Trophoblast cell (in vitro differentiated cells and primary cell): ENCODE data around the gene ABR.
"Not testable (repeated sequence)": the region's sequence is repeated elsewhere in the genome, so short reads cannot be mapped to it uniquely, and the experiment has no call there.

Experiments used
- DNase-seq, 2 donors: peaks; one replicate each; pipeline ENCODE4 v3.0.0-alpha.2; 2016
- H2AFZ ChIP-seq: 2 replicates; pipeline ENCODE4 v1.6.1; 2013; ENCODE audit warnings: low read length, moderate library complexity, mild to moderate bottlenecking; ENCODE audit not compliant: insufficient read depth, poor library complexity
- H2AK5ac ChIP-seq: 2 replicates; pipeline ENCODE4 v1.6.1; 2013; ENCODE audit warnings: mild to moderate bottlenecking, low read length
- H2BK120ac ChIP-seq: 2 replicates; pipeline ENCODE4 v1.6.1; 2013; ENCODE audit warnings: low read length, mild to moderate bottlenecking, moderate library complexity; ENCODE audit not compliant: insufficient read depth, poor library complexity
- H2BK12ac ChIP-seq: 2 replicates; pipeline ENCODE4 v1.6.1; 2013; ENCODE audit warnings: mild to moderate bottlenecking, low read length, moderate library complexity
- H2BK5ac ChIP-seq: 2 replicates; pipeline ENCODE4 v1.6.1; 2013; ENCODE audit warnings: low read length, low read depth, moderate library complexity, mild to moderate bottlenecking; ENCODE audit not compliant: poor library complexity
- H3K14ac ChIP-seq: 2 replicates; pipeline ENCODE4 v1.6.1; 2013; ENCODE audit warnings: mild to moderate bottlenecking, low read length
- H3K18ac ChIP-seq: 2 replicates; pipeline ENCODE4 v1.6.1; 2013; ENCODE audit warnings: mild to moderate bottlenecking, low read length
- H3K23ac ChIP-seq: 2 replicates; pipeline ENCODE4 v1.6.1; 2013; ENCODE audit warnings: low read length
- H3K27ac ChIP-seq: 2 replicates; pipeline ENCODE4 v1.5.1; 2013; ENCODE audit warnings: low read depth, mild to moderate bottlenecking, inconsistent platforms, low read length, moderate library complexity
- H3K27me3 ChIP-seq: 2 replicates; pipeline ENCODE4 v1.6.1; 2013; ENCODE audit warnings: inconsistent platforms, mild to moderate bottlenecking, low read length, moderate library complexity; ENCODE audit not compliant: insufficient read depth
- H3K36me3 ChIP-seq, 2 experiments: 1 replicate in 1 of 2; 2 replicates in 1 of 2; pipeline ENCODE4 v1.6.1; 2013; ENCODE audit warnings: low read length in 2 of 2, mild to moderate bottlenecking in 2 of 2, moderate library complexity in 1 of 2; ENCODE audit not compliant: insufficient read depth in 2 of 2, control insufficient read depth in 1 of 2
- H3K4ac ChIP-seq: 2 replicates; pipeline ENCODE4 v1.6.1; 2013; ENCODE audit warnings: low read depth, mild to moderate bottlenecking, low read length, moderate library complexity
- H3K4me1 ChIP-seq, 2 experiments: 1 replicate in 1 of 2; 2 replicates in 1 of 2; pipeline ENCODE4 v1.6.1; 2013; ENCODE audit warnings: low read length in 2 of 2, mild to moderate bottlenecking in 2 of 2, moderate library complexity in 1 of 2; ENCODE audit not compliant: insufficient read depth in 2 of 2, control insufficient read depth in 1 of 2
- H3K4me2 ChIP-seq: 2 replicates; pipeline ENCODE4 v1.6.1; 2013; ENCODE audit warnings: inconsistent platforms, mild to moderate bottlenecking, low read length, moderate library complexity
- H3K4me3 ChIP-seq: 2 replicates; pipeline ENCODE4 v1.5.1; 2013; ENCODE audit warnings: mild to moderate bottlenecking, low read depth, low read length, inconsistent platforms
- H3K79me1 ChIP-seq: one replicate; pipeline ENCODE4 v1.6.1; 2013; ENCODE audit warnings: low read length
- H3K79me2 ChIP-seq: 2 replicates; pipeline ENCODE4 v1.6.1; 2013; ENCODE audit warnings: low read length, mild to moderate bottlenecking; ENCODE audit not compliant: control insufficient read depth, insufficient read depth, poor library complexity
- H3K9ac ChIP-seq: 2 replicates; pipeline ENCODE4 v1.6.1; 2013; ENCODE audit warnings: mild to moderate bottlenecking, low read length
- H3K9me3 ChIP-seq: 2 replicates; pipeline ENCODE4 v1.6.1; 2013; ENCODE audit warnings: low read depth, mild to moderate bottlenecking, control low read depth, inconsistent platforms, low read length; ENCODE audit not compliant: insufficient read depth
- H4K12ac ChIP-seq: 2 replicates; pipeline ENCODE4 v1.6.1; 2013; ENCODE audit warnings: low read depth, mild to moderate bottlenecking, low read length, moderate library complexity
- H4K8ac ChIP-seq: 2 replicates; pipeline ENCODE4 v1.6.1; 2013; ENCODE audit warnings: low read depth, mild to moderate bottlenecking, low read length, moderate library complexity
- H4K91ac ChIP-seq: one replicate; pipeline ENCODE4 v1.6.1; 2013; ENCODE audit warnings: low read depth, mild to moderate bottlenecking, low read length, moderate library complexity
- WGBS: extraction: QIAGEN DNeasy Blood & Tissue Kit; methylation state at CpG from one replicate; pipeline ENCODE4 v1.1.7; 2013; ENCODE audit warnings: missing lambda C conversion rate; ENCODE audit not compliant: insufficient read length, insufficient coverage; ENCODE audit errors: extremely low coverage; 5-methylcytosine and 5-hydroxymethylcytosine counted together

ABR gene

DNA sequence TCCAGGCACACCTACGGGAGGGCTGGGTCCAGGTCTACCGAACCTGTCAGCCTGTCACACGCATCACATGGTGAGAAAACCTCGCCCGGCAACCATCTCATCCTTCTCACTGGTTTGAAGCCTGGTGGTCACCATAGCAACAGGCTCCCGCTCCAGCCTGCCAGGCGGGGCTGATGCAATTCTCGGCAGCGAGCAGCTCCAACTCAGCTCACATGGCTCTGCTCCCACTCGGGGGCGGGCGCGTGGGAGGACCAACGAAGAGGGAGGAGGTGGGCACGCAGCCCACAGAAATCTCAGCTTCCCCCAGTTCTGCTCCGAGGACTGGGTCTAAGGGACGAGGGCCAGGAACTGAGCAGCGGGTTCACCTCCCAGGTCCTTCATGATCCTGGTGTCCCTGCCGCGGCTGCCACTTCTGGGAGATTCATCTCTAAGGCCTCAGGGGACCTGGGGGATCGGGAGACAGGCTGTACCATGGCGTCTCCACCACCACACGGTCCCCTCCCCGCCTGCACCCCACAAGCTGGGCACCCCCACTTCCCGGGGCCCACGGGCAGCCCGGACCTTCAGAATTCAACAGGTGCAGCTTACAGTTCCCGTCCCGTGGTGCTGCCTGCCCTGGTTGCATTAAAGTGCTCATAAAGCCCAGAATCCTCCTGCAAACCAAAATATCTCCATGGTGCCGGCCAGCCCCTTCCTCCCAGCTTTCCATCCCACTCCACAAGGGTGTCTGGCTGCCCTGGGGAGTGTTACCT is 25.8 kb downstream of the ABR start:
- Histone ChIP-seq H3K79me1 (no peaks in the 10 kb centered on the region), H2AFZ (no peak overlapping the region), H3K23ac (no peak overlapping the region), H3K4me1 (no peaks in the 10 kb centered on the region), H3K36me3 (no peaks in the 10 kb centered on the region), H3K79me2 (no peaks in the 10 kb centered on the region), H3K9ac (no peak overlapping the region), H4K91ac (no peak overlapping the region), H3K27me3 (no peaks in the 10 kb centered on the region), H2BK5ac (no peak overlapping the region), H3K27ac (no peak overlapping the region), H3K4me2 (no peak overlapping the region), H2AK5ac (no peak overlapping the region), H2BK12ac (no peak overlapping the region), H4K12ac (no peak overlapping the region), H4K8ac (no peak overlapping the region), H3K14ac (no peak overlapping the region), H3K18ac (no peak overlapping the region), H3K4ac (no peak overlapping the region), H3K9me3 (no peaks in the 10 kb centered on the region), H2BK120ac (no peak overlapping the region), H3K4me3 (no peak overlapping the region)
- WGBS, result no CpG with 5 or more reads among the region's 30 CpGs
- DNase-seq, result peak in 1 of 2 donors; percentile 19

GRCh38 chr17:1152582-1152981 is 27.2 kb downstream of the ABR start:
- WGBS, result no CpG with 5 or more reads among the region's 8 CpGs
- not testable (repeated sequence) for H3K36me3 ChIP-seq, H2AFZ ChIP-seq

GRCh38 chr17:1150863-1151600 is 28.7 kb downstream of the ABR start:
- Histone ChIP-seq H3K79me1 (no peaks in the 10 kb centered on the region), H3K9me3 (no peaks in the 10 kb centered on the region), H3K4me3 (no peak overlapping the region), H3K18ac (no peak overlapping the region), H2BK5ac (no peak overlapping the region), H3K27ac (no peak overlapping the region), H3K4ac (no peak overlapping the region), H2AK5ac (no peak overlapping the region), H4K91ac (no peak overlapping the region), H3K23ac (no peak overlapping the region), H3K79me2 (no peaks in the 10 kb centered on the region), H3K9ac (no peak overlapping the region), H3K27me3 (no peaks in the 10 kb centered on the region), H3K36me3 (no peaks in the 10 kb centered on the region), H2BK12ac (no peak overlapping the region), H2BK120ac (no peak overlapping the region), H3K4me2 (no peak overlapping the region), H2AFZ (no peak overlapping the region), H3K4me1 (no peaks in the 10 kb centered on the region), H4K12ac (no peak overlapping the region), H3K14ac (no peak overlapping the region), H4K8ac (no peak overlapping the region)
- no peak for DNase-seq
- WGBS, result no CpG with 5 or more reads among the region's 12 CpGs

More at GRCh38 chr17:1152582-1152981, 27.2 kb downstream of the ABR start:
- not testable (repeated sequence) for H4K8ac ChIP-seq, H3K4me2 ChIP-seq, H2BK12ac ChIP-seq, H3K27ac ChIP-seq, H3K79me1 ChIP-seq, H3K9ac ChIP-seq, H3K14ac ChIP-seq, H4K91ac ChIP-seq, DNase-seq, H3K4me3 ChIP-seq, H3K27me3 ChIP-seq, H3K18ac ChIP-seq, H4K12ac ChIP-seq, H3K4me1 ChIP-seq, H2BK5ac ChIP-seq, H3K9me3 ChIP-seq, H3K4ac ChIP-seq, H2BK120ac ChIP-seq, H3K23ac ChIP-seq, H2AK5ac ChIP-seq, H3K79me2 ChIP-seq

GRCh38 chr17:1149869-1150268 is 29.9 kb downstream of the ABR start:
- H3K79me1 ChIP-seq, result no peaks in the 10 kb centered on the region
- no peak overlapping the region for H2BK5ac ChIP-seq
- H2BK12ac ChIP-seq, result no peak overlapping the region
- H4K8ac ChIP-seq, result no peak overlapping the region
- H2AK5ac ChIP-seq, result no peak overlapping the region
- H4K12ac ChIP-seq, result no peak overlapping the region
- H3K23ac ChIP-seq, result no peak overlapping the region
- H3K4me3 ChIP-seq, result no peak overlapping the region
- H3K4me1 ChIP-seq, result no peaks in the 10 kb centered on the region
- DNase-seq, result no peak
- H3K18ac ChIP-seq, result no peak overlapping the region
- no peaks in the 10 kb centered on the region for H3K36me3 ChIP-seq
- no peak overlapping the region for H2BK120ac ChIP-seq
- no peaks in the 10 kb centered on the region for H3K79me2 ChIP-seq
- no peak overlapping the region for H4K91ac ChIP-seq
- H2AFZ ChIP-seq, result no peak overlapping the region
- no peak overlapping the region for H3K14ac ChIP-seq
- H3K27me3 ChIP-seq, result no peaks in the 10 kb centered on the region
- no peak overlapping the region for H3K4me2 ChIP-seq
- WGBS, result no CpG with 5 or more reads among the region's 13 CpGs
- H3K4ac ChIP-seq, result no peak overlapping the region
- H3K9me3 ChIP-seq, result no peaks in the 10 kb centered on the region
- no peak overlapping the region for H3K9ac ChIP-seq
- H3K27ac ChIP-seq, result no peak overlapping the region
